Measurements from ENCODE around the gene NOXO1. TPM values are rescaled to one million over a fixed set of nuclear protein-coding genes. Genes with fewer than 3 reads are reported as not detected.

Gene NOXO1
- total RNA-seq, 2 donors from 2014 or later: not detected

DNA sequence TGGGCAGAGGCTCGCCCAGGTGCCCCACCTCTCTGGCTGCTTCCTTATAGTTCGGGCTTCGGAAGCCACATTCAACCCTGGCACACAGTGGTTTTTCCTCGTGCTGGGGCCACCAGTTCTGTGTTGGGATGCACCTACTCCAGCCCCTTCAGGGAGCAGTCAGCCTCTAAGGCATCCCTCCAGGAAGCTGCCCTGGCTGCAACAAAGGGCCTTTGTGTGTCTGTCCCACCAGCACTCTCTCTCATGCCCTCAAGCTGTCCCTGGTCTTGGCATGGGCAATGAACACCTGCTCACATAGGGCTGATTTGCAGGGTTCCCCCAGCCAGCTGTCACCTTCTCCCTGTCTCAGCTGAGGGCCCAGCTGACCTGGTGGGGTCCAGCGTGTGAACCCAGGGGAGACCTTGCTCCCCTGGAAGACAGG is 754 bp upstream of the NOXO1 start:
- no peak for ATAC-seq (ENCODE audit: insufficient number of reproducible peaks, low FRiP score, low read depth)
- Histone ChIP-seq H3K4me1 (ENCODE audit: control insufficient read depth in 1 of 2, low read depth in 2 of 2) (peaks cover 7 to 18% of the 10 kb centered on the region in 2 donors), H3K4me3 (no peak overlapping the region), H3K27ac (no peak overlapping the region), H3K36me3 (peaks cover 25% of the 10 kb centered on the region), H3K9me3 (no peaks in the 10 kb centered on the region), H3K27me3 (replicated peaks; ENCODE audit: insufficient read depth) (no peaks in the 10 kb centered on the region)
- TF ChIP-seq, protein P1, sequence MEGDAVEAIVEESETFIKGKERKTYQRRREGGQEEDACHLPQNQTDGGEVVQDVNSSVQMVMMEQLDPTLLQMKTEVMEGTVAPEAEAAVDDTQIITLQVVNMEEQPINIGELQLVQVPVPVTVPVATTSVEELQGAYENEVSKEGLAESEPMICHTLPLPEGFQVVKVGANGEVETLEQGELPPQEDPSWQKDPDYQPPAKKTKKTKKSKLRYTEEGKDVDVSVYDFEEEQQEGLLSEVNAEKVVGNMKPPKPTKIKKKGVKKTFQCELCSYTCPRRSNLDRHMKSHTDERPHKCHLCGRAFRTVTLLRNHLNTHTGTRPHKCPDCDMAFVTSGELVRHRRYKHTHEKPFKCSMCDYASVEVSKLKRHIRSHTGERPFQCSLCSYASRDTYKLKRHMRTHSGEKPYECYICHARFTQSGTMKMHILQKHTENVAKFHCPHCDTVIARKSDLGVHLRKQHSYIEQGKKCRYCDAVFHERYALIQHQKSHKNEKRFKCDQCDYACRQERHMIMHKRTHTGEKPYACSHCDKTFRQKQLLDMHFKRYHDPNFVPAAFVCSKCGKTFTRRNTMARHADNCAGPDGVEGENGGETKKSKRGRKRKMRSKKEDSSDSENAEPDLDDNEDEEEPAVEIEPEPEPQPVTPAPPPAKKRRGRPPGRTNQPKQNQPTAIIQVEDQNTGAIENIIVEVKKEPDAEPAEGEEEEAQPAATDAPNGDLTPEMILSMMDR (IDR thresholded peaks at IDR 0.05): no peak
- DNase-seq (ENCODE audit: low spot score): no peak

DNA sequence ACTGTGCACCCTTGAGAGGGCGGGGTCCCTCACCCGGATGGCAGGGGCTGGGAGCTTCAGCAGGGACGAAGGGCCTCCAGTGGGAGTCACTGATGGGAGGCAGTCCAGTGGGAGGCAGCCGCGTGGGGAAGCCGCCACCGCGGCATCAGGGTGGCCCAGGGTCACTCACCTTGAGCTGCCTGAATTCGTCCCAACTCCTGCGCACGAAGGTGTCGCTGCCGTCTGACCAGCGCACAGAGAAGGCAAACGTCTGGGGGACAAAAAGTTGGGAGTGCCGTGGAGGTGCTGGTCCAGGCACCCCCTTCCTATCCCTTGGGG is 540 bp downstream of the NOXO1 start:
- TF ChIP-seq, protein P1 (IDR thresholded peaks at IDR 0.05): no peak
- Histone ChIP-seq H3K4me1 (ENCODE audit: control insufficient read depth in 1 of 2, low read depth in 2 of 2) (peaks cover 7 to 18% of the 10 kb centered on the region in 2 donors), H3K36me3 (peaks cover 29% of the 10 kb centered on the region), H3K27ac (no peak overlapping the region), H3K27me3 (replicated peaks; ENCODE audit: insufficient read depth) (no peaks in the 10 kb centered on the region), H3K9me3 (no peaks in the 10 kb centered on the region), H3K4me3 (no peak overlapping the region)
- no peak for ATAC-seq (ENCODE audit: insufficient number of reproducible peaks, low FRiP score, low read depth)
- DNase-seq (ENCODE audit: low spot score): no peak

DNA sequence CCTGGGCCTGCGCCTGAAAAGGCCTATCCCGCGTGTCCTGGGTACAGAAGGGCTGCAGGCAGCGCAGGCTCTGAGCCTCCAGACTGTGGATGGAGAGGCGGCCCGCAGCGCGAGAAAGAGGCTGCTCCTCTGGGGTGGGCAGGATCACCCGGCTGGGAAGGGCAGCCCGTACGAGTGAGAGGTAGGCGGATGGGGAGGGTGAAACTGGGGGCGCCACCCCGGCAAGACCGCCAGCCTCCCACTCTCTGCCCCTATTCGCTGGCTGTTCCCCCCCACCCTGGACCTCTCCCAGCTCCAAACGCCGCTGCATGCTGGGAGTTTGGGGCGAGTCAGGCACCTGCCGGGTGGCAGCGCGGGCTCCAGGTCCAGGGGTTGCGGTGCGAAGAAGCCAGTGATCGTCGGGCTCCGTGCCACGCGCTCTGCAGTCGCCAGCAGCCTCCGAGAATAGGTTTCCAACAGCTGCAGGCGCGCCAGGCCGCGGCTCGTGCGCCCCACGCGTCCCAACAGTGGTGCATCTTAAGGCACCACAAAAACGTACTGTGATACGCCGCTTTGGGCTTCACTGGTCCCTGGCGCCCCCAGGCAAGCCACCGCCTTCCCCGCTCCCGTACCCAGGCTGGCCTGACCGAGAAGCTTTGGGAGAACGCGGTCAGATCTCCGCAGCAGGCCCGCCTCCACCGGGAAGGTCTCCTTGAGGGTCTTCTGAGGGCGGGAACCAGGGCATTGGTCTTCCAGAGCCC is 1.1 kb downstream of the NOXO1 start:
- Histone ChIP-seq H3K27ac (no peak overlapping the region), H3K4me1 (ENCODE audit: control insufficient read depth in 1 of 2, low read depth in 2 of 2) (peaks cover 7 to 14% of the 10 kb centered on the region in 2 donors), H3K4me3 (no peak overlapping the region), H3K36me3 (peaks cover 34% of the 10 kb centered on the region), H3K9me3 (no peaks in the 10 kb centered on the region), H3K27me3 (replicated peaks; ENCODE audit: insufficient read depth) (no peaks in the 10 kb centered on the region)
- no peak for ATAC-seq (ENCODE audit: insufficient number of reproducible peaks, low FRiP score, low read depth)
- DNase-seq (ENCODE audit: low spot score): no peak
- TF ChIP-seq, protein P1 (IDR thresholded peaks at IDR 0.05): no peak

DNA sequence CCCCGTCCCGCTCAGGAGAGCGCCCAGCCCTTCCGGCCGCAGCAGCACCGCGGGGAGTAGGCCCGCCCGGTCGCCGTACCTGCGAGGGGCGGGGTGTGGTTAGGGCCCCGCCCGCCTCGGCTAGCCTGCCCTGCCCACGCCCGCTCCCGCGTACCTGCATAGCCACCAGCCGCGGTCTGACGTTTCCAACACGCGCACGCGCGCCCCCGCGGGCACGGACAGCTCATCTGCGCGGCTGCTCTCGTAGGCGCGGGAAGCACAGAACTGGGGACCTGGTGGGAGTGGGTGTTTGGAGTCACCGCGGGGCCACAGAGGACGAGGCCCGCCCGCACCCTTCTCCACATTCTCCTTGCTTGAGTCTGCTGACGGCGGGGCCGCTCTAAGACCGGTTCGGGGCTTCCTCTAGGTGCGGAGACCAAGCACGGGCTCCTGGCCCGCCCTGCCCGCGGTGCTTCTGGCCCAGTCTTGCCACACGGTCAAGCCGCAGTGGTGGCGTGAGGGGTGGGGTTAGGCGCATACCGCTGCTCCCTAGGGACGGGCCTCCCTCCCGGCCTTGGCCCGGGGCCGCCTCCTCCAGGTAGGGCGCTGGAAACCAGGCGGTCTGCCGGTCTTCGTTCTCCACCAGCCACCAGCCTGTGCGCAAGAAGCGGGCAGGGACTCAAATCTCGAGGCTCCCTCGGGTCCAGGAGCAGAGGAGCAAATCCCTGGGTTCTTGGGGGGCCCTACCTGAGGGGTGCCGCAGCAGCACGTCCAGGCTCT is 1.8 kb downstream of the NOXO1 start:
- H3K4me1 ChIP-seq (ENCODE audit: control insufficient read depth in 1 of 2, low read depth in 2 of 2): peaks cover 0 to 7% of the 10 kb centered on the region in 2 donors
- ATAC-seq (ENCODE audit: insufficient number of reproducible peaks, low FRiP score, low read depth) (no peak), DNase-seq (ENCODE audit: low spot score) (no peak)
- H3K4me3 ChIP-seq: no peak overlapping the region
- H3K27me3 ChIP-seq (replicated peaks; ENCODE audit: insufficient read depth): no peaks in the 10 kb centered on the region
- H3K36me3 ChIP-seq: peaks cover 42% of the 10 kb centered on the region
- TF ChIP-seq, protein P1 (IDR thresholded peaks at IDR 0.05): no peak
- H3K9me3 ChIP-seq: no peaks in the 10 kb centered on the region
- H3K27ac ChIP-seq: no peak overlapping the region

DNA sequence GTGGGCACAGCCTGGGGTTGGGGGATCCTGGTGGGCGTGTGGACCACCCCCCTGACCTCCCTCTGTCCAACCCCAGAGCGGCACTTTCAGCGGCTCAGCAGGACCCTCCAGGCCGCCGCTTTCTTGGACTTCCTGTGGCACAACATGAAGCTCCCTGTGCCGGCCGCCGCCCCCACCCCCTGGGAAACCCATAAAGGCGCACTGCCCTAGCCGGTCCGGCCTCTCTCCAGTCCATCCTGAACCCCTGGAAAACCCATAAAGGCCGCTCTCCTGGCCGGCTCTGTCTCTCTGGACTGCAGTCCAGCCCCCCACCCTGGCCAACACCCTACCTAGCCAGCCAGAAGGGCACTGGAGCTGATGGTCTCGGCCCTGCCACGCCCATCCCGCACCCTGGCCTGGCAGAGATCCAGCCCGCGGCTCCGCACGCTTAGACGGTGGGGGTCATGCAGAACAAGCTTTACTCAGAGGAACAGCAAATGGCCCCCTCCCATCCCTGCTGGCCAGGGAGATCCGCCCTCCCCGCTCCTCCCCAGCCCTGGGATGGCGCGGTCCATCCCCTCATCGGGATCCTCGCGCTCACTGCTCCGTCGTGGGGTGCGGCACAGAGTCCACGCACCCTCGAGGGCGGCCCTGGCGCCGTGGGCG is 2.7 kb downstream of the NOXO1 start:
- ATAC-seq (ENCODE audit: insufficient number of reproducible peaks, low FRiP score, low read depth) (no peak), DNase-seq (ENCODE audit: low spot score) (no peak)
- H3K36me3 ChIP-seq: peaks cover 46% of the 10 kb centered on the region
- H3K27ac ChIP-seq: no peak overlapping the region
- H3K9me3 ChIP-seq: no peaks in the 10 kb centered on the region
- H3K4me1 ChIP-seq (ENCODE audit: control insufficient read depth in 1 of 2, low read depth in 2 of 2): peaks cover 0 to 6% of the 10 kb centered on the region in 2 donors
- H3K4me3 ChIP-seq: no peak overlapping the region
- H3K27me3 ChIP-seq (replicated peaks; ENCODE audit: insufficient read depth): no peaks in the 10 kb centered on the region
- TF ChIP-seq, protein P1 (IDR thresholded peaks at IDR 0.05): no peak

All from thoracic aorta (tissue), 2 donors.